ENCODE results near the gene MMP25. TPM values are rescaled to one million over a fixed set of nuclear protein-coding genes. Genes with fewer than 3 reads are reported as not detected.

Gene MMP25
- total and polyA plus RNA-seq, 10 of the 15 experiments (the other 5 are each of a cell fraction or from before 2014, with no cell fraction given), result 0.03 to 0.36 (median 0.13) TPM; not detected in 1

GRCh38 chr16:3022208-3022683, 24.1 kb upstream of the MMP25 start:
- no peaks in the 10 kb centered on the region for H3K27me3 ChIP-seq (replicated peaks in 1 of 2; ENCODE audit: control insufficient read depth in 2 of 2, insufficient read depth in 2 of 2, low read length in 1 of 2)
- peak; percentile 19 for ATAC-seq
- no peak for TF ChIP-seq RBBP5 (conservative IDR thresholded peaks at IDR 0.05)
- peak; percentile 52; the same call in 1 of the 2 replicates for TF ChIP-seq JUNB (IDR thresholded peaks at IDR 0.05)
- TF ChIP-seq NFYB (IDR thresholded peaks at IDR 0.05; ENCODE audit: insufficient read depth, low read depth, low read length), result no peak
- TF ChIP-seq JUND (IDR thresholded peaks at IDR 0.05; ENCODE audit: low read depth, low read length), result peak; percentile 40; the same call in 1 of the 2 replicates
- 0 out of 2 replicates have a peak, but pooled peaks have one; percentile 20 for TF ChIP-seq EED (IDR thresholded peaks at IDR 0.05; ENCODE audit: low read depth)
- TF ChIP-seq IKZF2 (IDR thresholded peaks at IDR 0.05), result peak; percentile 17 to 19; a peak in 1 of 4 replicates
- peak in 1 of 2 experiments; percentile 94; a peak in 2 of 3 replicates for TF ChIP-seq EGR1 (IDR thresholded peaks at IDR 0.05; ENCODE audit: borderline replicate concordance in 1 of 2, low read depth in 2 of 2, low read length in 2 of 2)
- TF ChIP-seq BACH1 (IDR thresholded peaks at IDR 0.05; ENCODE audit: borderline replicate concordance), result no peak
- TF ChIP-seq CHD4 (IDR thresholded peaks at IDR 0.05), result no peak
- no peak overlapping the region; the same call in 1 of the 2 replicates for H3K27ac ChIP-seq (ENCODE audit: control insufficient read depth, insufficient read depth)
- no peaks in the 10 kb centered on the region for H3K9me3 ChIP-seq (replicated peaks; ENCODE audit: control insufficient read depth, insufficient read depth, low read length)
- in situ Hi-C loops (cut with MboI) (no loop called here), intact Hi-C loops (cut with micrococcal nuclease; ENCODE audit: unreplicated experiment) (no loop called here)
- no peaks in the 10 kb centered on the region for H3K79me2 ChIP-seq (ENCODE audit: control insufficient read depth, insufficient read depth, low read length)
- no peak overlapping the region for H3K9ac ChIP-seq (ENCODE audit: control insufficient read depth, insufficient read depth, low read length)
- FAIRE-seq, result peak; percentile 59
- 15% methylated on average over 8 of the region's 8 CpGs for WGBS (ENCODE audit: insufficient coverage, insufficient replicate concordance, low lambda C conversion rate, missing lambda C conversion rate)
- peaks cover 25% of the 10 kb centered on the region for H3K4me1 ChIP-seq (ENCODE audit: control insufficient read depth, insufficient read depth, low read length)
- CTCF ChIA-PET, result interaction anchor here (0.5 to 18.2 kb wide), 6 partner anchors 8 to 1327 kb away, joined by 3 to 421 read pairs (median 6); no protein-coding TSS in a partner anchor
- H3K4me3 ChIP-seq, result peak overlapping the region; percentile 87
- H3K36me3 ChIP-seq (ENCODE audit: control insufficient read depth in 2 of 2, insufficient read depth in 2 of 2, low read length in 1 of 2), result peaks cover 4 to 5% of the 10 kb centered on the region in 2 experiments; a peak in 3 of 4 replicates
- POLR2A ChIA-PET, result interaction anchor here (1.0 to 2.4 kb wide), 4 partner anchors 18 to 128 kb away, joined by 3 to 7 read pairs (median 6); partner anchors contain the start of gene ZNF213
- no peaks in the 10 kb centered on the region for H4K20me1 ChIP-seq (ENCODE audit: control insufficient read depth, insufficient read depth)
- RAD21 ChIA-PET (ENCODE audit: unreplicated experiment), result interaction anchor here (0.6 to 4.4 kb wide), 4 partner anchors 9 to 36 kb away, joined by 3 to 34 read pairs (median 6); no protein-coding TSS in a partner anchor
- no TSS peak for BruUV-seq (replicated peaks)
- H3K4me2 ChIP-seq (ENCODE audit: control insufficient read depth, insufficient read depth), result peak overlapping the region; percentile 83
- SMC1A ChIA-PET (ENCODE audit: uncharacterized antibody, unreplicated experiment), result interaction anchor here (0.7 to 10.1 kb wide), 6 partner anchors 9 to 108 kb away, joined by 3 to 91 read pairs (median 4); no protein-coding TSS in a partner anchor
- H2AFZ ChIP-seq (ENCODE audit: control insufficient read depth, low read depth, low read length), result no peak overlapping the region
- no peak for DNase-seq (ENCODE audit: low read depth, low spot score)
